ENCODE results near the gene MAB21L2. TPM values are rescaled to one million over a fixed set of nuclear protein-coding genes. Genes with fewer than 3 reads are reported as not detected.

Gene MAB21L2
- total RNA-seq, 1 donor from 2014 or later = 0.13 TPM

DNA sequence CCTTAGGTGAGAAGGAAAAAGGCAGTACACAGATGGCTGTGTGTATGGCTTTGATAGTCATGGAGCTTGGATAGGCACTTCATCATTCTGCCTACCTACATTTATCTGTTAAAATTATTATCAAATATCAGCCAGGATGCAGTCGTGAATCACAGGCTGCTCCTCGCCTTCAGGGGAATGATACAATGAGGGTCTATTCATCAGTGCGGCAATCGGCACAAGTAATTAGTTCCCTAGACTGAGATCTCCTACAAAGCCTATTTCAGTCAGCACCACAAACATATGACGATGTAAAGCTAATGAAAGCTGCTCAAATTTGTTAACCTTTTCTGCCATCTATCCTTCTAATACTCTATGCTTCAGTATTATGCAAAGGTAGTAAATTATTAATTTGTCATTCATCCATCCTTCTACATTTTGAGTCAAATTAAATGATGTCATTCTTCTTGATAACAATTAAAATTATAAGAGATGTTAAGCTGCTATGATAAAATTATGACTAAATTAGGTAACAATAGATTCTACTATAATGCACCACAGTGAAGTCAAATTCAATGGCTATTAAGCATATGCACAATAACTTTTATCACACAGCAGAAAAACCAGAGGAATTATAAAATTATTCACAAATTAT, 19.0 kb downstream of the MAB21L2 start:
- no peak for DNase-seq (ENCODE audit: low read depth in 2 of 2)

DNA sequence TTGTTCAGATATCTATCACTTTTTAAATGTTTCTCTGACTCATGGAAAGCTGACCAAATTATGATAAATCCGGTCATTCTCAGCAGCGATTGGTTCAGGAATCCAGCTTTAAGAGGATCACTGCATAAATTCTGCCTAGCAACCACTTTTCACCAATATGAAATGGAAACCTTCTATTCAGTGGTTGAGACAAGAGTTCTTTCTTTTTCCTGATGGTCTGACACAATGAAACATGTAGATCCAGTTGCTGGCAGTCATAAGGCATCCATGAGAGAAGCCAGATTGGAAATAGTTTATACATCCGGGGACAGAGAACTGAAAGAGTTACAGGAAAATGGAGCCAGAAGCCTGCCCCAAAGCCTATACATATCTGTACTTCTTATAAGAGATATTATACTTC, 27.2 kb downstream of the MAB21L2 start:
- no peak for DNase-seq (ENCODE audit: low read depth in 2 of 2)

DNA sequence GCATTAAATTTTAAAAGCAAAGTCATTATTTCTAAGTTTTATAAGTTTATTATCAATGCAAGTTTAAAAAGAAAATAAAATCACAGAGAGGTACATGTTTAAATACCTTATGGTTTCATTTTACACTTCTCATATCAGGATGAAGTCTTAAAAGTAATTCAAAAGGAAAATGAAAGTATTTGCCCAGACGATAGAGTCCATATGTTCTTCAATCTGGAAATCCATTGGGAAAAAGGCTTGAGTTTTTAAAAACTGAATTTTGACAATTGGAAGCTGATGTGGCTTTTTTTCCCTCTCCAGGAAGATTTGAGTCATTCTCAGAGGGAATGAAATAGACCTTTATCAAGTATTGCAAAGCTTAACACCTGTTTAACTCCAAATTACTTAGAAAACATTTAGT, 37.1 kb downstream of the MAB21L2 start:
- DNase-seq (ENCODE audit: low read depth in 2 of 2) = no peak

DNA sequence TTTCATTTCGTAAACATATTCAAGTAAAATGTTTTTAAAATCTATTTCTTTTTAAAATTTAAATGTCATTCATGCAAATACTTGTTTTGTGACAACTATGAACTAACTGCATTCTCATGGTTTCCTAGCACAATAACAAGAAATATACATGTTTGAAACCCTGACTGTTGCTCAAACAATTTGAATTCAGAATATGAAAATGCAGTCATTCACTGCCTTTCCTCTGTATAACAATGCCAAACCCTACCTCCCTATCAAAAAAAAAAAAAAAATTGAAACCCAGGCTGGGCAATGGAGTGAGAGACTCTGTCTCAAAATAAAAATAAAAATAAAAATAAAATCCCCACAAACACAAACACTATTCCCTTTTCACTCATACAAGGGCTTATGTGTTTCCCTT, 42.1 kb downstream of the MAB21L2 start:
- DNase-seq (ENCODE audit: low read depth in 2 of 2) = no peak

DNA sequence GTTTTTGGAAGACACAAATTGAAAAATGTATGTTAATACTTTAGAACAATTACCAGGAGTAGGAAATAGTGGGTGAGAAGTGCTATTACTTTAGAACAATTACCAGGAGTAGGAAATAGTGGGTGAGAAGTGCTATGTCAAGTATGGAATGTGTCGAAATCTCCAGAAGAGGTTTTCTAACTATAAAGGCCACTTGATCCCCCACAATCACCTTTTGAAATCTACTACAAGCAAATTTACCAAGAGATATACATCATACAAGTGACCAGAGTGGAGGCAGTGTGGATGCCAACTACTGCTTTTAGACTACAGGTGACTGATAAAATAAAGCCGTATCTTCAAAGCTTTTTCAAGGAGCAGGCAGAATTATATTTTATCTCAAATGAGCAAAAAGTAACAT, 43.1 kb downstream of the MAB21L2 start:
- DNase-seq (ENCODE audit: low read depth in 2 of 2) = no peak

DNA sequence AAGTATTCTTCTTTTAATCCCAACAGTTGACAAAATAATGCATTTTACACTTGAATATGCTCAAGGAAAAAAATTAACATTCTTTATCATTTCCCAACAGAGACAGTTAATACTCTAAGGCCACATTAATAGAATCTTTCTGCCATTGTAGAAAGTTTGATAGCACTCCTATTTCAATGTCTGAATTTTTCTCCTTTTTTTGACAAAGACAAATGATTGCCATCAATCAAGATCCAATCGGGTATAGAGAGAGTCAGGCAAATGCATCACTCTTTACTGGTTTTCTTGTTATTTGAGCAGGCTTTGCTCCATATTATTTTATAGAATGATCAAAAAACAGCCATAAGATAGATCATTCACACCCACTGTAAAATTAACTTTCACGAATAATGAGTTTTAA, 46.1 kb downstream of the MAB21L2 start:
- no peak for DNase-seq (ENCODE audit: low read depth in 2 of 2)

DNA sequence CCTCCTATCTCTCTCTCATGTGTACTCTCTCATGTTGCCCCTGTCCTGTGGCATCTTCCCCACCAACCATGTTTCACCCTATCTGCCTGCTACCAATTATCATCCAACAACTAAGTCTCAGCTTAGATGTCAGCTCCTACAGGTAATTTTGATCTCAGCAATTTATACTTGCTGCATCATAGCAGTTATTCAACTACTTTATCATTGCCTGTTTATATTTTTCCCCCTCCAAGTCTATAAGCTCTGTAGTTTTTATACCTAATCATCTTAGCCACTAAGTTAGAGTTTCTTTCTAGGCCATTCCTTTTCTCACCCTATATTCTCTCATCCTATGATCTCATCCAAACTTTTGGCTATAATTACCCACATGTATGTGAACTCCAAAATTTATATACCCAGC, 50.7 kb downstream of the MAB21L2 start:
- no peak for DNase-seq (ENCODE audit: low read depth in 2 of 2)

All from dermis microvascular lymphatic vessel endothelial cell (primary cell).